Measurements from ENCODE around the gene EEF2KMT. TPM values are rescaled to one million over a fixed set of nuclear protein-coding genes. Genes with fewer than 3 reads are reported as not detected.
"Not testable (repeated sequence)": the region's sequence is repeated elsewhere in the genome, so short reads cannot be mapped to it uniquely, and the experiment has no call there.

The EEF2KMT gene
- total and polyA plus RNA-seq, 2 of the 8 experiments (the other 6 are each of a cell fraction or from before 2014, with no cell fraction given): 35.8 to 37.0 TPM

- H2BK12ac ChIP-seq (ENCODE audit: low read depth, low read length); H2AFZ ChIP-seq (ENCODE audit: low read length); H3K4me3 ChIP-seq (ENCODE audit: extremely low read depth in 1 of 4, insufficient read depth in 2 of 4, low read depth in 3 of 4, low read length in 4 of 4); H2BK15ac ChIP-seq (ENCODE audit: low read length); H3K14ac ChIP-seq (ENCODE audit: insufficient read length); H2BK20ac ChIP-seq (ENCODE audit: low read length); H2AK5ac ChIP-seq (ENCODE audit: low read depth, low read length); H3K18ac ChIP-seq (ENCODE audit: extremely low read depth, low read length); H3K79me1 ChIP-seq (ENCODE audit: low read depth, low read length); H3K56ac ChIP-seq (replicated peaks; ENCODE audit: insufficient read length, low read depth, low read length); H3K9ac ChIP-seq (replicated peaks in 1 of 4; ENCODE audit: extremely low read depth in 1 of 4, low read depth in 3 of 4, low read length in 3 of 4); H2BK5ac ChIP-seq (ENCODE audit: low read depth, low read length); H3K36me3 ChIP-seq (ENCODE audit: control insufficient read depth in 2 of 4, insufficient read depth in 4 of 4, low read length in 3 of 4); H3K23me2 ChIP-seq (ENCODE audit: low read depth, low read length); H3K27ac ChIP-seq (ENCODE audit: low read depth, low read length); H4K5ac ChIP-seq (ENCODE audit: insufficient read length, low read depth, low read length); H4K91ac ChIP-seq (replicated peaks; ENCODE audit: insufficient read length, low read length); H3K4ac ChIP-seq (replicated peaks; ENCODE audit: insufficient read length, low read depth, low read length); H4K20me1 ChIP-seq (replicated peaks in 1 of 2; ENCODE audit: control insufficient read depth in 1 of 2, insufficient read depth in 2 of 2, low read length in 2 of 2); H2BK120ac ChIP-seq (replicated peaks; ENCODE audit: low read depth, low read length); H3K9me3 ChIP-seq (ENCODE audit: insufficient read depth in 2 of 2, low read depth in 1 of 2, low read length in 1 of 2); H3K79me2 ChIP-seq (ENCODE audit: control insufficient read depth in 1 of 2, insufficient read depth in 2 of 2, low read length in 2 of 2); DNase-seq (ENCODE audit: low read depth in 1 of 2, low spot score in 2 of 2); FAIRE-seq; H3K4me2 ChIP-seq (ENCODE audit: insufficient read depth in 1 of 2, low read depth in 2 of 2, low read length in 2 of 2); H3K23ac ChIP-seq (ENCODE audit: insufficient read length); H4K8ac ChIP-seq (ENCODE audit: extremely low read depth, insufficient read depth, low read length); POLR2A ChIA-PET (ENCODE audit: partially characterized antibody); H3K4me1 ChIP-seq (replicated peaks in 1 of 4; ENCODE audit: control insufficient read depth in 3 of 4, insufficient read depth in 4 of 4, low read length in 3 of 4); H3K27me3 ChIP-seq (replicated peaks in 1 of 4; ENCODE audit: control insufficient read depth in 3 of 4, extremely low read depth in 1 of 4, insufficient read depth in 3 of 4, low read length in 3 of 4): not testable (repeated sequence)
- CTCF ChIA-PET (ENCODE audit: partially characterized antibody): interaction anchor here (0.8 to 2.0 kb wide), 2 partner anchors 82 to 84 kb away, joined by 3 to 4 read pairs; no protein-coding TSS in a partner anchor
- 84% methylated on average over 7 of the region's 7 CpGs; no CpG with 5 or more reads in 1 of the 2 experiments for WGBS, 2 experiments (ENCODE audit: extremely low coverage in 1 of 2, insufficient coverage in 1 of 2, insufficient read length in 1 of 2, insufficient replicate concordance in 2 of 2, low coverage in 1 of 2, low lambda C conversion rate in 2 of 2, missing lambda C conversion rate in 1 of 2)
These were observed 42.6 kb upstream of the EEF2KMT start for GRCh38 chr16:5140151-5140550.

Data from H1 (cell line).